Measurements from ENCODE around the gene TDRKH. TPM values are rescaled to one million over a fixed set of nuclear protein-coding genes. Genes with fewer than 3 reads are reported as not detected.
"Not testable (repeated sequence)": the region's sequence is repeated elsewhere in the genome, so short reads cannot be mapped to it uniquely, and the experiment has no call there.

Gene TDRKH
- total and polyA plus RNA-seq, 2 experiments from 2014 or later = 2.2 to 3.6 TPM

DNA sequence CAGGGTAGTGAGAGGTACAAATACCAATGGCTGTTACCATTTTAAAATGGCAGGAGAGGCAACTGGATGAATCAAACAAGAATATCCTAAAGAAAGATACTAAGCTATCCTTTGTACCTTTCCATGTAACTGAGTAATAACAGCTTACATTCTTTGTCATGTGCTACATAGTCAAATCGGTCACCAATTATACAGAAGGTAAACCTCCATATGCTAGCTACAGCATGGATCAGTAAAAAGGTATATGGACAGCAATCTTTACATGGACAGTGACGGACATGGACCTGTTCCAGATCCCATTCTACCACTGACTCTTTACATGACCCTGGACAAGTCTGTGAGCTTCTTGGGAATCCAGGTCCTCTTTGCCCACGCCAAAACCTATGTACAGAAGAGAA lies 13.6 kb downstream of the TDRKH start:
- Histone ChIP-seq H3K4me2 (ENCODE audit: unreplicated experiment) (no peak overlapping the region), H3K27ac (no peak overlapping the region), H3K9me2 (ENCODE audit: insufficient read depth) (no peaks in the 10 kb centered on the region; the same call in 1 of the 2 replicates), H3K4me1 (ENCODE audit: insufficient read depth) (no peaks in the 10 kb centered on the region), H2AFZ (no peak overlapping the region), H4K20me1 (ENCODE audit: insufficient read depth) (no peaks in the 10 kb centered on the region), H3K27me3 (replicated peaks; ENCODE audit: insufficient read depth) (no peaks in the 10 kb centered on the region), H3K4me3 (no peak overlapping the region), H3K79me2 (ENCODE audit: insufficient read depth) (no peaks in the 10 kb centered on the region), H3K9ac (no peak overlapping the region), H3F3A (ENCODE audit: insufficient read depth) (no peaks in the 10 kb centered on the region), H3K9me3 (ENCODE audit: low read depth) (no peaks in the 10 kb centered on the region), H3K36me3 (ENCODE audit: low read depth) (no peaks in the 10 kb centered on the region)
- 61 to 68% methylated on average over 3 of the region's 3 CpGs for WGBS, 2 experiments (ENCODE audit: low coverage in 1 of 2, low lambda C conversion rate in 2 of 2, missing lambda C conversion rate in 2 of 2)
- no peak for TF ChIP-seq EZH2 (IDR thresholded peaks at IDR 0.05; ENCODE audit: insufficient read depth, poor library complexity, severe bottlenecking)
- TF ChIP-seq EZH2phosphoT487 (IDR thresholded peaks at IDR 0.05; ENCODE audit: insufficient read depth, low read depth) = no peak
- DNase-seq = no peak
- in situ Hi-C loops (cut with MboI) = no loop called here

GRCh38 chr1:151775894-151776664 lies 14.2 kb downstream of the TDRKH start:
- H3K9me3 ChIP-seq (ENCODE audit: low read depth) = no peaks in the 10 kb centered on the region
- 83 to 84% methylated on average over 7 of the region's 7 CpGs for WGBS, 2 experiments (ENCODE audit: low coverage in 1 of 2, low lambda C conversion rate in 2 of 2, missing lambda C conversion rate in 2 of 2)
- in situ Hi-C loops (cut with MboI) = no loop called here
- DNase-seq = no peak
- no peaks in the 10 kb centered on the region for H3K27me3 ChIP-seq (replicated peaks; ENCODE audit: insufficient read depth)
- H3K36me3 ChIP-seq (ENCODE audit: low read depth) = no peaks in the 10 kb centered on the region
- no peak overlapping the region for H3K9ac ChIP-seq
- H3K4me3 ChIP-seq = no peak overlapping the region
- no peaks in the 10 kb centered on the region for H4K20me1 ChIP-seq (ENCODE audit: insufficient read depth)
- no peaks in the 10 kb centered on the region; the same call in 1 of the 2 replicates for H3K9me2 ChIP-seq (ENCODE audit: insufficient read depth)
- no peak overlapping the region for H2AFZ ChIP-seq
- H3K4me2 ChIP-seq (ENCODE audit: unreplicated experiment) = no peak overlapping the region
- no peaks in the 10 kb centered on the region for H3K4me1 ChIP-seq (ENCODE audit: insufficient read depth)
- H3F3A ChIP-seq (ENCODE audit: insufficient read depth) = no peaks in the 10 kb centered on the region
- TF ChIP-seq EZH2 (IDR thresholded peaks at IDR 0.05; ENCODE audit: insufficient read depth, poor library complexity, severe bottlenecking) (no peak), EZH2phosphoT487 (IDR thresholded peaks at IDR 0.05; ENCODE audit: insufficient read depth, low read depth) (no peak)
- H3K79me2 ChIP-seq (ENCODE audit: insufficient read depth) = no peaks in the 10 kb centered on the region
- no peak overlapping the region for H3K27ac ChIP-seq

- H2AFZ ChIP-seq = no peak overlapping the region
- in situ Hi-C loops (cut with MboI) = no loop called here
- no peak overlapping the region for H3K4me2 ChIP-seq (ENCODE audit: unreplicated experiment)
- 52 to 59% methylated on average over 3 of the region's 3 CpGs for WGBS, 2 experiments (ENCODE audit: low coverage in 1 of 2, low lambda C conversion rate in 2 of 2, missing lambda C conversion rate in 2 of 2)
- no peaks in the 10 kb centered on the region for H3K9me3 ChIP-seq (ENCODE audit: low read depth)
- no peaks in the 10 kb centered on the region for H3K36me3 ChIP-seq (ENCODE audit: low read depth)
- no peaks in the 10 kb centered on the region for H3K27me3 ChIP-seq (replicated peaks; ENCODE audit: insufficient read depth)
- H3F3A ChIP-seq (ENCODE audit: insufficient read depth) = no peaks in the 10 kb centered on the region
- no peaks in the 10 kb centered on the region for H4K20me1 ChIP-seq (ENCODE audit: insufficient read depth)
- DNase-seq = no peak
- TF ChIP-seq EZH2phosphoT487 (IDR thresholded peaks at IDR 0.05; ENCODE audit: insufficient read depth, low read depth) = no peak
- no peak for TF ChIP-seq EZH2 (IDR thresholded peaks at IDR 0.05; ENCODE audit: insufficient read depth, poor library complexity, severe bottlenecking)
- no peaks in the 10 kb centered on the region for H3K4me1 ChIP-seq (ENCODE audit: insufficient read depth)
- no peak overlapping the region for H3K4me3 ChIP-seq
- no peak overlapping the region for H3K9ac ChIP-seq
- no peak overlapping the region for H3K27ac ChIP-seq
- H3K9me2 ChIP-seq (ENCODE audit: insufficient read depth) = no peaks in the 10 kb centered on the region; the same call in 1 of the 2 replicates
- H3K79me2 ChIP-seq (ENCODE audit: insufficient read depth) = no peaks in the 10 kb centered on the region
Measured at GRCh38 chr1:151774256-151774922, 15.9 kb downstream of the TDRKH start.

- Histone ChIP-seq H3K9me3 (ENCODE audit: low read depth) (no peaks in the 10 kb centered on the region), H3K27ac (no peak overlapping the region), H3K36me3 (ENCODE audit: low read depth) (no peaks in the 10 kb centered on the region), H3K4me2 (ENCODE audit: unreplicated experiment) (no peak overlapping the region), H3K9me2 (ENCODE audit: insufficient read depth) (no peaks in the 10 kb centered on the region; the same call in 1 of the 2 replicates), H4K20me1 (ENCODE audit: insufficient read depth) (no peaks in the 10 kb centered on the region), H3K27me3 (replicated peaks; ENCODE audit: insufficient read depth) (no peaks in the 10 kb centered on the region), H3K4me1 (ENCODE audit: insufficient read depth) (no peaks in the 10 kb centered on the region), H3K79me2 (ENCODE audit: insufficient read depth) (no peaks in the 10 kb centered on the region), H3K4me3 (no peak overlapping the region), H3F3A (ENCODE audit: insufficient read depth) (no peaks in the 10 kb centered on the region), H2AFZ (no peak overlapping the region), H3K9ac (no peak overlapping the region)
- 32 to 45% methylated on average over 5 of the region's 5 CpGs for WGBS, 2 experiments (ENCODE audit: low coverage in 1 of 2, low lambda C conversion rate in 2 of 2, missing lambda C conversion rate in 2 of 2)
- TF ChIP-seq EZH2 (IDR thresholded peaks at IDR 0.05; ENCODE audit: insufficient read depth, poor library complexity, severe bottlenecking) (no peak), EZH2phosphoT487 (IDR thresholded peaks at IDR 0.05; ENCODE audit: insufficient read depth, low read depth) (no peak)
- peak; percentile 80 for DNase-seq
- in situ Hi-C loops (cut with MboI) = no loop called here
Measured at GRCh38 chr1:151773702-151774101, 16.6 kb downstream of the TDRKH start.

DNA sequence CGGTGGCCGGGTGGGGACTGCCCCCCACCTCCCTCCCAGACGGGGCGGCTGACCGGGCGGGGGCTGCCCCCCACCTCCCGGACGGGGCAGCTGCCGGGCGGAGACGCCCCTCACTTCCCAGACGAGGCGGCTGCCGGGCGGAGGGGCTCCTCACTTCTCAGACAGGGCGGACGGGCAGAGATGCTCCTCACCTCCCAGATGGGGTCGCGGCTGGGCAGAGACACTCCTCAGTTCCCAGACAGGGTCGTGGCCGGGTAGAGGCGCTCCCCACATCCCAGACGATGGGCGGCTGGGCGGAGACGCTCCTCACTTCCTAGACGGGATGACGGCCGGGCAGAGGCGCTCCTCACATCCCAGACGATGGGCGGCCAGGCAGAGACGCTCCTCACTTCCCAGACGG lies 21.0 kb downstream of the TDRKH start:
- H3K27me3 ChIP-seq (replicated peaks; ENCODE audit: insufficient read depth); H3K4me1 ChIP-seq (ENCODE audit: insufficient read depth); H3K36me3 ChIP-seq (ENCODE audit: low read depth); H3K4me2 ChIP-seq (ENCODE audit: unreplicated experiment); H3K9ac ChIP-seq; H3K4me3 ChIP-seq; H3K9me3 ChIP-seq (ENCODE audit: low read depth); H3K27ac ChIP-seq; H3F3A ChIP-seq (ENCODE audit: insufficient read depth); H4K20me1 ChIP-seq (ENCODE audit: insufficient read depth); H3K79me2 ChIP-seq (ENCODE audit: insufficient read depth); DNase-seq; H2AFZ ChIP-seq; H3K9me2 ChIP-seq (ENCODE audit: insufficient read depth); in situ Hi-C loops (cut with MboI): not testable (repeated sequence)
- WGBS, 2 experiments (ENCODE audit: low coverage in 1 of 2, low lambda C conversion rate in 2 of 2, missing lambda C conversion rate in 2 of 2) = 84 to 92% methylated on average over 4 to 33 of the region's 34 CpGs

- peaks cover 12% of the 10 kb centered on the region; the same call in 1 of the 2 replicates for H3K79me2 ChIP-seq (ENCODE audit: insufficient read depth)
- DNase-seq; H3K27me3 ChIP-seq (replicated peaks; ENCODE audit: insufficient read depth); H3F3A ChIP-seq (ENCODE audit: insufficient read depth); H3K4me3 ChIP-seq; in situ Hi-C loops (cut with MboI); H3K9me3 ChIP-seq (ENCODE audit: low read depth); H3K4me1 ChIP-seq (ENCODE audit: insufficient read depth); H2AFZ ChIP-seq; H3K4me2 ChIP-seq (ENCODE audit: unreplicated experiment); H3K9ac ChIP-seq; H3K36me3 ChIP-seq (ENCODE audit: low read depth); H3K9me2 ChIP-seq (ENCODE audit: insufficient read depth); H4K20me1 ChIP-seq (ENCODE audit: insufficient read depth); H3K27ac ChIP-seq: not testable (repeated sequence)
- WGBS, 2 experiments (ENCODE audit: low coverage in 1 of 2, low lambda C conversion rate in 2 of 2, missing lambda C conversion rate in 2 of 2) = 25 to 41% methylated on average over 3 of the region's 7 CpGs
Measured at GRCh38 chr1:151768351-151769066, 21.8 kb downstream of the TDRKH start.

All from GM23248 (cell line).